A673 (cell line): ENCODE results near the gene MYORG.

Experiments used
- CTCF ChIP-seq: fragments of 300-800, 200-600 bp; sonication (generic); conservative IDR thresholded peaks from 2 replicates; pipeline ENCODE4 v1.5.1; 2017; ENCODE audit warnings: low read depth, mild to moderate bottlenecking, antibody characterized with exemption, low read length, moderate library complexity, mixed read lengths
- EZH2 ChIP-seq: fragments of 200-600 bp; sonication (generic); IDR thresholded peaks from 2 replicates; pipeline ENCODE4 v1.6.1; 2017; ENCODE audit warnings: borderline replicate concordance, low read depth, mild to moderate bottlenecking, mixed read lengths, antibody characterized with exemption, low read length; ENCODE audit not compliant: poor library complexity, severe bottlenecking

GRCh38 chr9:34403554-34404380, 27.1 kb upstream of the MYORG start:
- TF ChIP-seq EZH2: no peak
- TF ChIP-seq CTCF: peak; percentile 95
